KMS-11 (cell line): ENCODE data around the gene CTSF.
"Not testable (repeated sequence)": the region's sequence is repeated elsewhere in the genome, so short reads cannot be mapped to it uniquely, and the experiment has no call there.

Experiments used
- H2AFZ ChIP-seq: fragments of 200-600 bp; sonication (generic); 2 replicates; pipeline ENCODE4 v1.6.1; 2016; ENCODE audit warnings: antibody characterized with exemption, mixed run types, low read depth
- H3K27ac ChIP-seq: fragments of 200-600 bp; sonication (generic); 2 replicates; pipeline ENCODE4 v1.6.1; 2016; ENCODE audit warnings: mild to moderate bottlenecking, mixed run types
- H3K27me3 ChIP-seq: fragments of 200-600 bp; sonication (generic); 2 replicates; pipeline ENCODE4 v1.6.1; 2017; ENCODE audit warnings: mild to moderate bottlenecking, low read depth, mixed run types, moderate library complexity; ENCODE audit not compliant: insufficient read depth
- H3K36me3 ChIP-seq: fragments of 200-600 bp; sonication (generic); 2 replicates; pipeline ENCODE4 v1.6.1; 2017; ENCODE audit warnings: mild to moderate bottlenecking, mixed run types; ENCODE audit not compliant: insufficient read depth
- H3K4me1 ChIP-seq: fragments of 200-600 bp; sonication (generic); 2 replicates; pipeline ENCODE4 v1.6.1; 2016; ENCODE audit warnings: mild to moderate bottlenecking, low read depth, mixed run types; ENCODE audit not compliant: poor library complexity, severe bottlenecking
- H3K4me2 ChIP-seq: fragments of 200-600 bp; sonication (generic); 2 replicates; pipeline ENCODE4 v1.7.0; 2016; ENCODE audit warnings: mild to moderate bottlenecking, mixed run types
- H3K4me3 ChIP-seq: fragments of 200-600 bp; sonication (generic); IDR thresholded peaks from 2 replicates; pipeline ENCODE4 v1.6.1; 2017; ENCODE audit warnings: low read depth, low read length, mixed read lengths; ENCODE audit not compliant: insufficient read depth
- H3K79me2 ChIP-seq: fragments of 200-600 bp; sonication (generic); 2 replicates; pipeline ENCODE4 v1.6.1; 2016; ENCODE audit warnings: low read depth, mixed run types; ENCODE audit not compliant: insufficient read depth
- H3K9ac ChIP-seq: fragments of 200-600 bp; sonication (generic); 2 replicates; pipeline ENCODE4 v1.6.1; 2016; ENCODE audit warnings: mild to moderate bottlenecking, mixed run types
- H4K20me1 ChIP-seq: fragments of 200-600 bp; sonication (generic); 2 replicates; pipeline ENCODE4 v1.6.1; 2016; ENCODE audit warnings: mild to moderate bottlenecking, mixed run types; ENCODE audit not compliant: insufficient read depth
- CTCF ChIP-seq: fragments of 200-600 bp; sonication (generic); conservative IDR thresholded peaks from 2 replicates; pipeline ENCODE4 v1.6.1; 2017; ENCODE audit warnings: low read depth, mild to moderate bottlenecking, antibody characterized with exemption, low read length, moderate library complexity, mixed read lengths

CTSF gene

GRCh38 chr11:66612458-66612857 is 44.1 kb upstream of the CTSF start:
- Histone ChIP-seq H3K27me3 (no peaks in the 10 kb centered on the region), H3K4me2 (no peak overlapping the region), H4K20me1 (peaks cover 4% of the 10 kb centered on the region), H3K79me2 (peaks cover 24% of the 10 kb centered on the region), H3K4me1 (peaks cover 4% of the 10 kb centered on the region), H3K36me3 (no peaks in the 10 kb centered on the region), H3K4me3 (no peak overlapping the region), H3K9ac (no peak overlapping the region), H3K27ac (no peak overlapping the region), H2AFZ (no peak overlapping the region)
- TF ChIP-seq CTCF, result no peak

GRCh38 chr11:66609721-66610617 is 41.6 kb upstream of the CTSF start:
- no peak for TF ChIP-seq CTCF
- H3K9ac ChIP-seq, result no peak overlapping the region
- H3K27me3 ChIP-seq, result no peaks in the 10 kb centered on the region
- H2AFZ ChIP-seq, result no peak overlapping the region
- H3K4me1 ChIP-seq, result no peaks in the 10 kb centered on the region
- no peaks in the 10 kb centered on the region for H3K36me3 ChIP-seq
- no peak overlapping the region for H3K27ac ChIP-seq
- H3K4me3 ChIP-seq, result no peak overlapping the region
- peaks cover 1% of the 10 kb centered on the region; the same call in 1 of the 2 replicates for H3K79me2 ChIP-seq
- no peaks in the 10 kb centered on the region for H4K20me1 ChIP-seq
- H3K4me2 ChIP-seq, result no peak overlapping the region

GRCh38 chr11:66607126-66607834 is 38.9 kb upstream of the CTSF start:
- no peak overlapping the region for H3K27ac ChIP-seq
- no peaks in the 10 kb centered on the region for H4K20me1 ChIP-seq
- no peaks in the 10 kb centered on the region for H3K4me1 ChIP-seq
- no peaks in the 10 kb centered on the region for H3K36me3 ChIP-seq
- no peak overlapping the region for H3K4me3 ChIP-seq
- H3K79me2 ChIP-seq, result no peaks in the 10 kb centered on the region
- no peaks in the 10 kb centered on the region for H3K27me3 ChIP-seq
- H2AFZ ChIP-seq, result no peak overlapping the region
- H3K4me2 ChIP-seq, result no peak overlapping the region
- no peak overlapping the region for H3K9ac ChIP-seq
- no peak for TF ChIP-seq CTCF

- not testable (repeated sequence) for H3K4me1 ChIP-seq
Measured at GRCh38 chr11:66606608-66607007, 38.2 kb upstream of the CTSF start.

More at GRCh38 chr11:66606608-66607007, 38.2 kb upstream of the CTSF start:
- not testable (repeated sequence) for H3K27me3 ChIP-seq, H3K36me3 ChIP-seq, H3K9ac ChIP-seq, H3K4me3 ChIP-seq, H3K27ac ChIP-seq, H3K79me2 ChIP-seq, H4K20me1 ChIP-seq, H2AFZ ChIP-seq, H3K4me2 ChIP-seq
